IMR-90 (cell line): Measurements from ENCODE around the gene POLR2L. TPM values are rescaled to one million over a fixed set of nuclear protein-coding genes. Genes with fewer than 3 reads are reported as not detected.

Source experiments
- ATAC-seq: fragments of 200-7000 bp; cut with Tn5 transposase; 2 replicates; pipeline ENCODE4 v1.9.1; 2020; ENCODE audit warnings: low read depth, mild to moderate bottlenecking, moderate library complexity
- BruUV-seq: library from RNA; stranded (reverse); fragments of 400-500 nt; replicated peaks from 2 replicates; lab custom pipeline; 2021; lab: Mats Ljungman, UMichigan
- CTCF ChIA-PET: fragments of 300-600 bp; formaldehyde crosslinking; extraction: SDS; loops from one replicate; lab custom pipeline; 2021; ENCODE audit warnings: antibody characterized with exemption; lab: Yijun Ruan, JAX
- POLR2A ChIA-PET: fragments of 300-600 bp; sonication (Branson Sonifier 250); formaldehyde crosslinking; loops from one replicate; lab custom pipeline; 2022; ENCODE audit warnings: antibody characterized with exemption; ENCODE audit not compliant: unreplicated experiment; lab: Charles Lee
- DNase-seq: peaks from one replicate; pipeline ENCODE4 v3.0.0; 2013
- H2AFZ ChIP-seq: replicated peaks from 2 replicates; pipeline ENCODE3; 2013; ENCODE audit warnings: low read length, mild to moderate bottlenecking; ENCODE audit not compliant: poor library complexity
- H2AK5ac ChIP-seq: 2 replicates; pipeline ENCODE4 v1.6.1; 2013; ENCODE audit warnings: low read depth, low read length, inconsistent platforms
- H2AK9ac ChIP-seq: replicated peaks from 2 replicates; pipeline ENCODE3; 2013; ENCODE audit warnings: mild to moderate bottlenecking, low read depth, low read length, moderate library complexity; ENCODE audit not compliant: poor library complexity
- H2BK120ac ChIP-seq: 2 replicates; pipeline ENCODE4 v1.6.1; 2013; ENCODE audit warnings: low read depth, low read length, inconsistent platforms
- H2BK15ac ChIP-seq: 3 replicates; pipeline ENCODE4 v1.6.1; 2013; ENCODE audit warnings: low read depth, low read length, inconsistent platforms
- H2BK20ac ChIP-seq: 2 replicates; pipeline ENCODE4 v1.6.1; 2013; ENCODE audit warnings: low read depth, mild to moderate bottlenecking, inconsistent platforms, low read length, moderate library complexity
- H2BK5ac ChIP-seq: 2 replicates; pipeline ENCODE4 v1.6.1; 2013; ENCODE audit warnings: mild to moderate bottlenecking, low read depth, low read length, inconsistent platforms; ENCODE audit not compliant: poor library complexity, severe bottlenecking
- H3K14ac ChIP-seq: replicated peaks from 2 replicates; pipeline ENCODE4 v1.6.1; 2013; ENCODE audit warnings: low read depth, low read length, inconsistent platforms
- H3K18ac ChIP-seq: 2 replicates; pipeline ENCODE4 v1.6.1; 2013; ENCODE audit warnings: low read depth, low read length, control low read depth
- H3K23ac ChIP-seq: 2 replicates; pipeline ENCODE4 v1.6.1; 2013; ENCODE audit warnings: low read depth, low read length, inconsistent platforms
- H3K27ac ChIP-seq: 2 replicates; pipeline ENCODE4 v1.5.1; 2013; ENCODE audit warnings: mild to moderate bottlenecking, control low read depth, low read length; ENCODE audit not compliant: insufficient read depth
- H3K27me3 ChIP-seq: 2 replicates; pipeline ENCODE4 v1.6.1; 2013; ENCODE audit warnings: low read length; ENCODE audit not compliant: control insufficient read depth, insufficient read depth
- H3K36me3 ChIP-seq: 2 replicates; pipeline ENCODE4 v1.6.1; 2013; ENCODE audit warnings: low read length, mixed read lengths; ENCODE audit not compliant: control insufficient read depth, insufficient read depth
- H3K4ac ChIP-seq: 2 replicates; pipeline ENCODE4 v1.6.1; 2013; ENCODE audit warnings: low read depth, low read length, inconsistent platforms
- H3K4me1 ChIP-seq: 2 replicates; pipeline ENCODE4 v1.6.1; 2013; ENCODE audit warnings: low read length, mixed read lengths; ENCODE audit not compliant: control insufficient read depth, insufficient read depth
- H3K4me2 ChIP-seq: 2 replicates; pipeline ENCODE4 v1.6.1; 2013; ENCODE audit warnings: low read depth, mild to moderate bottlenecking, control low read depth, low read length, moderate library complexity
- H3K4me3 ChIP-seq: 2 replicates; pipeline ENCODE4 v1.5.1; 2013; ENCODE audit warnings: low read depth, mild to moderate bottlenecking, control low read depth, low read length, moderate library complexity; ENCODE audit not compliant: insufficient read depth
- H3K56ac ChIP-seq: 2 replicates; pipeline ENCODE4 v1.6.1; 2013; ENCODE audit warnings: low read length, inconsistent platforms; ENCODE audit not compliant: insufficient read depth; ENCODE audit errors: extremely low read depth
- H3K79me1 ChIP-seq, 2 experiments: 2 replicates each; pipeline ENCODE4 v1.6.1; 2013; ENCODE audit warnings: low read length in 2 of 2, inconsistent platforms in 1 of 2, low read depth in 1 of 2
- H3K9ac ChIP-seq: 2 replicates; pipeline ENCODE4 v1.6.1; 2013; ENCODE audit warnings: low read depth, low read length, control low read depth
- H3K9me1 ChIP-seq: 2 replicates; pipeline ENCODE4 v1.6.1; 2013; ENCODE audit warnings: low read length, inconsistent platforms; ENCODE audit not compliant: insufficient read depth
- H3K9me3 ChIP-seq: 2 replicates; pipeline ENCODE4 v1.6.1; 2013; ENCODE audit warnings: low read length; ENCODE audit not compliant: control insufficient read depth, insufficient read depth
- H4K20me1 ChIP-seq: 2 replicates; pipeline ENCODE4 v1.6.1; 2013; ENCODE audit warnings: low read length, inconsistent platforms; ENCODE audit not compliant: insufficient read depth
- H4K5ac ChIP-seq: 2 replicates; pipeline ENCODE4 v1.6.1; 2013; ENCODE audit warnings: mild to moderate bottlenecking, low read depth, low read length, control low read depth
- H4K8ac ChIP-seq, 2 experiments: 2 replicates each; pipeline ENCODE4 v1.6.1; 2013; ENCODE audit warnings: low read depth in 2 of 2, low read length in 2 of 2, control low read depth in 1 of 2, inconsistent platforms in 1 of 2
- H4K91ac ChIP-seq: 2 replicates; pipeline ENCODE4 v1.6.1; 2013; ENCODE audit warnings: low read depth, low read length, inconsistent platforms; ENCODE audit not compliant: insufficient read depth
- BHLHE40 ChIP-seq: fragments of 150-350 bp; IDR thresholded peaks from 2 replicates; pipeline ENCODE4 v1.6.1; 2016; ENCODE audit warnings: mild to moderate bottlenecking, low read depth, low read length
- CEBPB ChIP-seq: IDR thresholded peaks from 2 replicates; pipeline ENCODE4 v1.6.1; 2012; ENCODE audit warnings: low read depth, low read length, improper control_type of control experiment
- CHD1 ChIP-seq: IDR thresholded peaks from 2 replicates; pipeline ENCODE4 v1.6.1; 2012; ENCODE audit warnings: low read depth, low read length, improper control_type of control experiment
- CTCF ChIP-seq: conservative IDR thresholded peaks from 2 replicates; pipeline ENCODE4 v1.5.1; 2012; ENCODE audit warnings: mild to moderate bottlenecking, low read depth, low read length, improper control_type of control experiment
- ELK1 ChIP-seq: fragments of 150-350 bp; IDR thresholded peaks from 2 replicates; pipeline ENCODE4 v1.6.1; 2016; ENCODE audit warnings: low read depth, mild to moderate bottlenecking, low read length, moderate library complexity, borderline replicate concordance
- FOS ChIP-seq: fragments of 150-350 bp; IDR thresholded peaks from 2 replicates; pipeline ENCODE4 v1.6.1; 2016; ENCODE audit warnings: low read depth, low read length
- MAFK ChIP-seq: IDR thresholded peaks from 2 replicates; pipeline ENCODE4 v1.6.1; 2012; ENCODE audit warnings: low read depth, low read length, improper control_type of control experiment
- MAZ ChIP-seq: IDR thresholded peaks from 2 replicates; pipeline ENCODE4 v1.6.1; 2012; ENCODE audit warnings: low read depth, mild to moderate bottlenecking, low read length, improper control_type of control experiment, moderate library complexity, borderline replicate concordance
- MXI1 ChIP-seq: IDR thresholded peaks from 2 replicates; pipeline ENCODE4 v1.6.1; 2012; ENCODE audit warnings: low read depth, mild to moderate bottlenecking, low read length, moderate library complexity, borderline replicate concordance
- NFE2L2 ChIP-seq: fragments of 150-350 bp; IDR thresholded peaks from 2 replicates; pipeline ENCODE4 v1.6.1; 2016; ENCODE audit warnings: low read depth, mild to moderate bottlenecking, low read length
- POLR2A ChIP-seq: IDR thresholded peaks from 2 replicates; pipeline ENCODE4 v1.6.1; 2012; ENCODE audit warnings: mild to moderate bottlenecking, low read depth, low read length
- RAD21 ChIP-seq: IDR thresholded peaks from 2 replicates; pipeline ENCODE4 v1.6.1; 2012; ENCODE audit warnings: low read length, improper control_type of control experiment
- RCOR1 ChIP-seq: IDR thresholded peaks from 2 replicates; pipeline ENCODE4 v1.6.1; 2012; ENCODE audit warnings: mild to moderate bottlenecking, low read length, improper control_type of control experiment; ENCODE audit not compliant: insufficient replicate concordance
- RFX5 ChIP-seq: IDR thresholded peaks from 2 replicates; pipeline ENCODE4 v1.8.0; 2012; ENCODE audit warnings: low read depth, mild to moderate bottlenecking, low read length, moderate library complexity
- SMC3 ChIP-seq: fragments of 150-350 bp; IDR thresholded peaks from 2 replicates; pipeline ENCODE4 v1.6.1; 2016; ENCODE audit warnings: low read depth, mild to moderate bottlenecking, antibody characterized with exemption, low read length, moderate library complexity
- USF2 ChIP-seq: fragments of 150-350 bp; IDR thresholded peaks from 2 replicates; pipeline ENCODE4 v1.6.1; 2017; ENCODE audit warnings: mild to moderate bottlenecking, antibody characterized with exemption, low read length, low read depth
- WGBS, 2 experiments: methylation state at CpG; one replicate each; pipeline versions ENCODE4 v1.1.5 to v1.1.7; 2013; ENCODE audit warnings: missing lambda C conversion rate in 2 of 2; ENCODE audit not compliant: insufficient read length in 1 of 2; ENCODE audit errors: extremely low coverage in 2 of 2; 5-methylcytosine and 5-hydroxymethylcytosine counted together
- dilution Hi-C: fragments of 300-500 bp; cut with HindIII; formaldehyde crosslinking; loops from one replicate; pipeline ENCODE4 v1.14.3; 2018; ENCODE audit warnings: low sequenced_read_pairs; ENCODE audit not compliant: unreplicated experiment
- in situ Hi-C: fragments of 300-500 bp; cut with MboI; formaldehyde crosslinking; loops from 3 replicates; pipeline ENCODE4 v1.14.3; 2019; ENCODE audit warnings: low sequenced_read_pairs, inconsistent platforms, mixed read lengths
- intact Hi-C: fragments of 100-400 bp; cut with micrococcal nuclease; formaldehyde crosslinking; loops from 2 replicates; pipeline ENCODE4 v1.10.0; 2022
- polyA plus RNA-seq, 3 experiments: library from polyadenylated mRNA; depleted of rRNA; stranded (reverse); fragments of >200 nt; gene quantifications; 2 replicates each; pipeline ENCODE4 v1.2.3, GENCODE V29; 2012; ENCODE audit warnings: low replicate concordance in 1 of 3
- total RNA-seq: library from RNA; depleted of rRNA; stranded (reverse); fragments of >200 nt; gene quantifications from 2 replicates; pipeline ENCODE4 v1.2.3, GENCODE V29; 2012

Gene POLR2L
- total and polyA plus RNA-seq, 2 of the 4 experiments (the other 2 are of a cell fraction): 44.4 to 416 TPM

- Histone ChIP-seq H3K27ac (no peak overlapping the region; the same call in 1 of the 2 replicates), H2BK20ac (no peak overlapping the region), H3K4ac (no peak overlapping the region), H2AFZ (peak overlapping the region; percentile 90), H3K18ac (no peak overlapping the region), H3K23ac (no peak overlapping the region), H2BK15ac (no peak overlapping the region), H4K91ac (no peak overlapping the region; the same call in 1 of the 2 replicates), H3K56ac (no peak overlapping the region), H3K14ac (no peak overlapping the region), H2BK120ac (no peak overlapping the region), H3K9me3 (no peaks in the 10 kb centered on the region), H3K4me3 (no peak overlapping the region), H2BK5ac (no peak overlapping the region), H4K8ac (no peak overlapping the region), H3K4me1 (peaks cover 34% of the 10 kb centered on the region), H4K5ac (no peak overlapping the region), H3K9ac (no peak overlapping the region), H2AK5ac (0 out of 2 replicates have a peak overlapping the region, but pooled peaks have one; percentile 52), H3K79me1 (peaks cover 5 to 24% of the 10 kb centered on the region in 2 experiments), H3K36me3 (peaks cover 9% of the 10 kb centered on the region; the same call in 1 of the 2 replicates), H3K9me1 (peaks cover 10% of the 10 kb centered on the region; the same call in 1 of the 2 replicates), H3K27me3 (peaks cover 6% of the 10 kb centered on the region; the same call in 1 of the 2 replicates), H2AK9ac (peak overlapping the region; percentile 61), H3K4me2 (peak overlapping the region; percentile 51), H4K20me1 (peaks cover 38% of the 10 kb centered on the region)
- WGBS, 2 experiments: 6% methylated on average over 12 of the region's 39 CpGs; no CpG with 5 or more reads in 1 of the 2 experiments
- POLR2A ChIA-PET: no interaction called here
- BruUV-seq: no TSS peak
- intact Hi-C loops: no loop called here
- CTCF ChIA-PET: no interaction called here
- dilution Hi-C loops: no loop called here
- in situ Hi-C loops: no loop called here
- DNase-seq (no peak), ATAC-seq (no peak)
- TF ChIP-seq MAZ (no peak), POLR2A (no peak), CTCF (no peak), CEBPB (no peak), BHLHE40 (no peak), MAFK (no peak), RAD21 (no peak), RCOR1 (no peak), USF2 (no peak), SMC3 (no peak), ELK1 (no peak), FOS (no peak), MXI1 (no peak), NFE2L2 (no peak), RFX5 (no peak), CHD1 (no peak)
These were observed 12.5 kb downstream of the POLR2L start for GRCh38 chr11:829847-830294.
